Transverse colon (tissue), 4 donors: ENCODE data around the gene OXSR1. TPM values are rescaled to one million over a fixed set of nuclear protein-coding genes. Genes with fewer than 3 reads are reported as not detected.
A peak's percentile ranks its signal among the peaks of the same experiment; 100 is the strongest.

ENCODE experiments used
- DNase-seq: peaks from one replicate; pipeline ENCODE4 v3.0.0-alpha.2; 2019
- H3K27ac ChIP-seq, 4 donors: fragments of 200-600 bp; sonication (generic); 2 replicates each; pipeline ENCODE4 v1.5.1; 2016 to 2018; ENCODE audit warnings: inconsistent platforms in 4 of 4
- H3K27me3 ChIP-seq: fragments of 200-600 bp; sonication (generic); 2 replicates; pipeline ENCODE4 v1.5.1; 2017; ENCODE audit warnings: inconsistent platforms
- H3K36me3 ChIP-seq, 4 donors: fragments of 200-600 bp; sonication (generic); 2 replicates each; pipeline ENCODE4 v1.5.1; 2017 to 2019; ENCODE audit warnings: inconsistent platforms in 4 of 4
- H3K4me1 ChIP-seq, 4 donors: fragments of 200-600 bp; sonication (generic); 2 replicates each; pipeline ENCODE4 v1.5.1; 2017 to 2020; ENCODE audit warnings: inconsistent platforms in 4 of 4
- H3K4me3 ChIP-seq, 4 donors: fragments of 200-600 bp; sonication (generic); 1 replicate in 1 of 4; 2 replicates in 3 of 4; pipeline versions ENCODE4 v1.5.1 to v1.6.1; 2017 to 2019; ENCODE audit warnings: inconsistent platforms in 4 of 4
- H3K9me3 ChIP-seq, 2 donors: fragments of 200-600 bp; sonication (generic); 2 replicates each; pipeline ENCODE4 v1.5.1; 2017 to 2019; ENCODE audit warnings: inconsistent platforms in 2 of 2
- EP300 ChIP-seq: sonication (generic); formaldehyde crosslinking; IDR thresholded peaks from one replicate; pipeline ENCODE4 v1.6.1; 2017; ENCODE audit warnings: antibody characterized with exemption, low read depth
- POLR2A ChIP-seq: fragments of 450-650 bp; IDR thresholded peaks from one replicate; pipeline ENCODE4 v1.6.1; 2016; ENCODE audit warnings: antibody characterized with exemption, mild to moderate bottlenecking, moderate library complexity
- POLR2AphosphoS5 ChIP-seq, 3 donors: sonication (generic); formaldehyde crosslinking; IDR thresholded peaks; one replicate each; pipeline ENCODE4 v1.6.1; 2016; ENCODE audit warnings: antibody characterized with exemption in 3 of 3
- WGBS, 2 donors: methylation state at CpG; one replicate each; pipeline ENCODE4 v1.1.5; 2018; ENCODE audit warnings: low coverage in 1 of 2; 5-methylcytosine and 5-hydroxymethylcytosine counted together
- in situ Hi-C, 4 donors: fragments of 200-750 bp; cut with MboI; loops; one replicate each; pipeline versions ENCODE4 v1.15.0 to v1.15.1; 2017; ENCODE audit warnings: low sequenced_read_pairs in 3 of 4, low pct_ligation_motif_present in 1 of 4, low pct_unique_long_range_greater_than_20kb in 1 of 4
- intact Hi-C: fragments of 100-400 bp; cut with DNase I; formaldehyde crosslinking; loops from one replicate; pipeline ENCODE4 v1.15.1; 2023; ENCODE audit warnings: low total_unique reads
- total RNA-seq, 4 donors: library from RNA; depleted of rRNA; stranded (reverse); fragments of >200 nt; gene quantifications; one replicate each; pipeline ENCODE4 v1.1.0, GENCODE V29; 2016
- TF ChIP-seq, protein P1 (sequence below), 5 experiments: fragments of 200-600 bp in 3 of 5; fragments of 450-650 bp in 2 of 5; sonication (generic) in 3 of 5; IDR thresholded peaks; 1 replicate in 2 of 5; 2 replicates in 3 of 5; pipeline ENCODE4 v1.5.1; 2016 to 2017; ENCODE audit warnings: antibody characterized with exemption in 5 of 5, inconsistent platforms in 3 of 5, mild to moderate bottlenecking in 2 of 5, moderate library complexity in 1 of 5

Gene OXSR1
- total RNA-seq, 4 donors from 2014 or later: 35.9 to 47.9 (median 43.5) TPM

DNA sequence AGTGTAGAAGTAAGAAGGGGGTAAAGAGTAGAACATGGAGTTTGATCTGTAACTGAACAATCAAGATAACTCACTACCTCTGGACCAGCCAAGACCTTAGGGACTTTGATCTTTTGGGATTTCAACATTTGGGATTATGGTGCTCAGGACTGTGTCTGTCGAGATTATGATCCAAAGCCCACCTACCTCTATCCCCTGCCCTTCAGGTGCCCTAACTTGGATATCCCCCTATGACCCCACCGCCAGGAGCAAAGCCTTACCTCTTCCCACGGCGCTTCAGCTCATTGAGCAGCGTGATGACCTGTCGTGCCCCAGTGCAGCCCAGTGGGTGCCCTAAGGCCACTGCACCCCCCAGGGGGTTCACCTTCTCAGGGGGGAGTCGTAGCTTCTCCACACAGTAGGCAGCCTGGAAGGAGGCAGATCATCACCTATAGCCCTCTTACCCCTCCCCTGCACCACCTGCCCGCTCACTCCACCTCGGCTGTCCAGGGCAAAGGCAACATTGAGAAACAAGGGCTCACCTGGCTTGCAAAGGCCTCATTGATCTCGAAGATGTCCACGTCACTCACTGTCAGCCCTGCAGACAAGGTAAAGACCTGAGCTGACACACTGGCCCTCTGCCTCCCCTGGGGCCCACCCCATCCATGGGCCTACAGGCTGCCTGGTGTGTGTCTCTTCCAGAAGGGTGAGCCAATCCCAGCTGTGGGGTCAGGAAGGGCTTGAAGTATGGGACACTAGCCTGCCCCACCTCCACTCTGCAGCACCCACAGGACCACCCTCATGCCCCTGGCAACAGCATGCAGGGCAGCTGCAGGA is 39.8 kb upstream of the OXSR1 start:
- Histone ChIP-seq H3K27ac (no peak overlapping the region), H3K4me1 (peaks cover 0 to 4% (median 0%) of the 10 kb centered on the region in 4 donors), H3K9me3 (no peaks in the 10 kb centered on the region), H3K4me3 (no peak overlapping the region), H3K36me3 (peaks cover 0 to 82% (median 36%) of the 10 kb centered on the region in 4 donors), H3K27me3 (no peaks in the 10 kb centered on the region)
- intact Hi-C loops: no loop called here
- WGBS, 2 donors: 98% methylated on average over 11 of the region's 11 CpGs; no CpG with 5 or more reads in 1 of the 2 donors
- no peak for DNase-seq
- TF ChIP-seq EP300 (no peak), POLR2A (no peak), POLR2AphosphoS5 (IDR thresholded peaks at IDR 0.05) (no peak)
- TF ChIP-seq, protein P1, sequence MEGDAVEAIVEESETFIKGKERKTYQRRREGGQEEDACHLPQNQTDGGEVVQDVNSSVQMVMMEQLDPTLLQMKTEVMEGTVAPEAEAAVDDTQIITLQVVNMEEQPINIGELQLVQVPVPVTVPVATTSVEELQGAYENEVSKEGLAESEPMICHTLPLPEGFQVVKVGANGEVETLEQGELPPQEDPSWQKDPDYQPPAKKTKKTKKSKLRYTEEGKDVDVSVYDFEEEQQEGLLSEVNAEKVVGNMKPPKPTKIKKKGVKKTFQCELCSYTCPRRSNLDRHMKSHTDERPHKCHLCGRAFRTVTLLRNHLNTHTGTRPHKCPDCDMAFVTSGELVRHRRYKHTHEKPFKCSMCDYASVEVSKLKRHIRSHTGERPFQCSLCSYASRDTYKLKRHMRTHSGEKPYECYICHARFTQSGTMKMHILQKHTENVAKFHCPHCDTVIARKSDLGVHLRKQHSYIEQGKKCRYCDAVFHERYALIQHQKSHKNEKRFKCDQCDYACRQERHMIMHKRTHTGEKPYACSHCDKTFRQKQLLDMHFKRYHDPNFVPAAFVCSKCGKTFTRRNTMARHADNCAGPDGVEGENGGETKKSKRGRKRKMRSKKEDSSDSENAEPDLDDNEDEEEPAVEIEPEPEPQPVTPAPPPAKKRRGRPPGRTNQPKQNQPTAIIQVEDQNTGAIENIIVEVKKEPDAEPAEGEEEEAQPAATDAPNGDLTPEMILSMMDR (IDR thresholded peaks at IDR 0.05): no peak
- in situ Hi-C loops: loop anchor here in 2 of 4 donors (25.0 kb wide), 2 partner anchors 337 to 362 kb away; partner anchors contain the start of genes ACVR2B (in 1 of the 2) and EXOG (in 1 of the 2)

DNA sequence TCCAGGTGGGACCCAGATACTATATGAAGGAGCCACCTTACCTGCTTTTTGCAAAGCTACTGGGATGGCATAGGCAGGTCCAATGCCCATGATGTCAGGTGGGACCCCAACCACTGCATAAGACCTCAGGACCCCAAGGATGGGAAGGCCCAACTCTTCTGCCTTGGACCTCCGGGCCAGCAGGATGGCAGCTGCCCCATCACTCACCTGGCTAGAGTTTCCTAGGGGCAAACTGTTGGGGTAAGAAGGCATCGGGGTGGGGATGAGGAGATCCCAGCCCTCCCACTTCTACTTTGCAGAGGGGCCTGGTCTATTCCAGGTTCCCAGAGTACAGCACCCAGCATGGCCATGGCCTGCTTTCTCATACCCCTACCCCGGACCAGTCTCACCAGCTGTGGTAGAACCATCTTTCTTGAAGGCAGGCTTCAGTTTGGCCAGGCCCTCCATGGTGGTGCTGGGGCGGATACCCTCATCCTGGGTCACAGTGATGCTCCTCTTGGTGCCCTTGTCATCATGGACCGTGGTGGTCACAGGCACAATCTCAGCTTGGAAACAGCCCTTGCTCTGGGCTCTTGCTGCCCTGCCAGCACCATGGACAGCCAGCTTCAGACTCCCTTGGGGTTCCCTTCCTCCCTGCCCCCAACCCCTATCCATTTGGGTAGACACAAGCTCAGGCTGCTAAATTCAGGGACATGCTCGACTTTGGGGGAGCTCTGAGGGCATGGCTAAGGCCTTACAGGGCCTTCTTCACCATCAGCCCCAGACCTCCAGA is 39.0 kb upstream of the OXSR1 start:
- H3K27ac ChIP-seq: no peak overlapping the region
- WGBS, 2 donors: 97% methylated on average over 5 of the region's 6 CpGs; no CpG with 5 or more reads in 1 of the 2 donors
- in situ Hi-C loops: loop anchor here in 2 of 4 donors (25.0 kb wide), 2 partner anchors 336 to 361 kb away; partner anchors contain the start of genes ACVR2B (in 1 of the 2) and EXOG (in 1 of the 2)
- TF ChIP-seq POLR2AphosphoS5 (IDR thresholded peaks at IDR 0.05) (no peak), POLR2A (no peak), EP300 (no peak)
- TF ChIP-seq, protein P1 (IDR thresholded peaks at IDR 0.05): no peak
- no peak for DNase-seq
- H3K27me3 ChIP-seq: no peaks in the 10 kb centered on the region
- H3K36me3 ChIP-seq: peaks cover 0 to 82% (median 32%) of the 10 kb centered on the region in 4 donors
- H3K4me3 ChIP-seq: no peak overlapping the region
- intact Hi-C loops: no loop called here
- H3K4me1 ChIP-seq: peaks cover 0 to 11% (median 0%) of the 10 kb centered on the region in 4 donors
- H3K9me3 ChIP-seq: no peaks in the 10 kb centered on the region

DNA sequence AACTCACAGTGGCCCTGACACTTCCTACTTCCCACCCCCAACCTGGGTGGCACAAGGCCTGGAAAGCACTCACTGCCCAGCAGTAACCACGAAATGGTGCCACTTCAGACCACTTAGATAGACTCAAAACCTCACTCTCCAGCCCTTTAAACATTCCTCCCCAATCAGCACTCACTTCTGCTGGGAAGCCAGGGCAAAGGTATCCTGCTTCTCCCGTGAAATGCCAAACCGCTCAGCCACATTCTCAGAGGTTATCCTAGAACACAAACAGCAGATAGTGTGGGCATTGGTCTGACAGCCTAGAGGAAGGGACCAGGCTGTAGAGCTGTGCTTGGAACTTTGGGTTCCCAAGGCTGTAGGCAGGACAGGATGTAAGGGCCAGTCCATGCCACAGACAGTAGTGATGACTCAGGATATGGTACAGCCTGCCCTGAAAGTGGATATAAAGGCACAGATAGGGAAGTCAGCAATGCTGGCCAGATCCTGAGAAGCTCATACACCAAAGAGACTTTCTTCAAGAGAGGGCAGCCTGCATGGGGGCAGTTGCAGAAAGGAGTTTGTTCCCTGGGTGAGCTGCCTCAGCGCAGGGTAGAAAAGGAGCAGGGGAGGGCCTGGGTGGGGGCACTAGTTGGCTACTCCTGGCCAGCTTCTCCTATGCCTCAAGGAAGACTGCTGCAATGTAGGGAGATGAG is 37.6 kb upstream of the OXSR1 start:
- no peak for TF ChIP-seq POLR2A
- no peak for TF ChIP-seq POLR2AphosphoS5 (IDR thresholded peaks at IDR 0.05)
- TF ChIP-seq, protein P1 (IDR thresholded peaks at IDR 0.05): no peak
- no peak for TF ChIP-seq EP300
- Histone ChIP-seq H3K27me3 (no peaks in the 10 kb centered on the region), H3K4me1 (peaks cover 0 to 18% (median 1%) of the 10 kb centered on the region in 4 donors), H3K36me3 (peaks cover 0 to 68% (median 28%) of the 10 kb centered on the region in 4 donors), H3K27ac (no peak overlapping the region), H3K4me3 (no peak overlapping the region), H3K9me3 (no peaks in the 10 kb centered on the region)
- WGBS, 2 donors: 97% methylated on average over 4 of the region's 4 CpGs; no CpG with 5 or more reads in 1 of the 2 donors
- intact Hi-C loops (no loop called here), in situ Hi-C loops (loop anchor here in 2 of 4 donors (25.0 kb wide), 2 partner anchors 335 to 360 kb away; partner anchors contain the start of genes ACVR2B (in 1 of the 2) and EXOG (in 1 of the 2))
- DNase-seq: peak; percentile 6
